NK-92 (cell line): ENCODE measurements around the gene USP2.

Experiments
- DNase-seq: peaks from one replicate; lab custom pipeline; 2025; ENCODE audit not compliant: unreplicated experiment; lab: John Stamatoyannopoulos, UW

Gene USP2

GRCh38 chr11:119363851-119364590 is 17.5 kb downstream of the USP2 start:
- no peak for DNase-seq

- no peak for DNase-seq
Measured at GRCh38 chr11:119363081-119363850, 18.2 kb downstream of the USP2 start.

GRCh38 chr11:119362741-119363080 is 18.8 kb downstream of the USP2 start:
- no peak for DNase-seq

- DNase-seq = no peak
Measured at GRCh38 chr11:119361941-119362725, 19.4 kb downstream of the USP2 start.

GRCh38 chr11:119361056-119361787 is 20.3 kb downstream of the USP2 start:
- DNase-seq = no peak

GRCh38 chr11:119359365-119360214 is 21.9 kb downstream of the USP2 start:
- DNase-seq = no peak

- no peak for DNase-seq
Measured at GRCh38 chr11:119357074-119357473, 24.4 kb downstream of the USP2 start.

- DNase-seq = no peak
Measured at GRCh38 chr11:119356349-119357031, 25.0 kb downstream of the USP2 start.

GRCh38 chr11:119355091-119355843 is 26.2 kb downstream of the USP2 start:
- DNase-seq = no peak

- DNase-seq = no peak
Measured at GRCh38 chr11:119352857-119353260, 28.6 kb downstream of the USP2 start.

GRCh38 chr11:119351232-119351631 is 30.3 kb downstream of the USP2 start:
- DNase-seq = no peak

GRCh38 chr11:119350302-119350701 is 31.2 kb downstream of the USP2 start:
- DNase-seq = no peak

GRCh38 chr11:119347940-119348605 is 33.4 kb downstream of the USP2 start:
- no peak for DNase-seq

- no peak for DNase-seq
Measured at GRCh38 chr11:119347242-119347641, 34.2 kb downstream of the USP2 start.

- DNase-seq = no peak
Measured at GRCh38 chr11:119346605-119347004, 34.9 kb downstream of the USP2 start, which contains the start of gene MFRP. Gene MFRP, minus strand, starts transcription at chr11:119346705. Its CDS starts 192 bp downstream, at chr11:119346513.

GRCh38 chr11:119345685-119346084 is 35.8 kb downstream of the USP2 start:
- no peak for DNase-seq

GRCh38 chr11:119344291-119345010 is 37.0 kb downstream of the USP2 start:
- no peak for DNase-seq

- no peak for DNase-seq
Measured at GRCh38 chr11:119343726-119344125, 37.8 kb downstream of the USP2 start.
